HepG2 (cell line): Measurements from ENCODE around the gene ZC3H4. TPM values are rescaled to one million over a fixed set of nuclear protein-coding genes. Genes with fewer than 3 reads are reported as not detected.

Experiments used
- AKAP8 ChIP-seq: sonication (generic); formaldehyde crosslinking; IDR thresholded peaks from 2 replicates; pipeline ENCODE4 v1.5.1; 2020; ENCODE audit warnings: mild to moderate bottlenecking, missing genetic modification reagents
- GLI4 ChIP-seq: sonication (generic); formaldehyde crosslinking; IDR thresholded peaks from 2 replicates; pipeline ENCODE4 v1.5.1; 2020; ENCODE audit warnings: missing genetic modification reagents, mild to moderate bottlenecking, moderate library complexity, borderline replicate concordance
- IRF2 ChIP-seq: IDR thresholded peaks from 2 replicates; pipeline ENCODE4 v1.6.1; 2018; ENCODE audit warnings: missing genetic modification reagents, missing compliant biosample characterization
- KAT8 ChIP-seq: IDR thresholded peaks from 2 replicates; pipeline ENCODE4 v1.6.1; 2016; ENCODE audit warnings: missing genetic modification reagents, missing compliant biosample characterization
- KLF16 ChIP-seq, 2 experiments: sonication (generic) in 1 of 2; formaldehyde crosslinking in 1 of 2; IDR thresholded peaks; 2 replicates each; pipeline versions ENCODE4 v1.6.1 to v1.8.0; 2016 to 2023; ENCODE audit warnings: missing genetic modification reagents in 2 of 2, missing compliant biosample characterization in 1 of 2
- MEIS2 ChIP-seq: sonication (generic); formaldehyde crosslinking; IDR thresholded peaks from 2 replicates; pipeline ENCODE4 v1.9.0; 2021; ENCODE audit warnings: mild to moderate bottlenecking, missing genetic modification reagents
- MXI1 ChIP-seq: IDR thresholded peaks from 3 replicates; pipeline ENCODE4 v1.6.1; 2012; ENCODE audit warnings: low read depth, low read length, inconsistent platforms, borderline replicate concordance
- RAD21 ChIP-seq: fragments of 450-650 bp; formaldehyde crosslinking; IDR thresholded peaks from 2 replicates; pipeline ENCODE4 v1.5.0; 2020; ENCODE audit warnings: mild to moderate bottlenecking
- SCMH1 ChIP-seq: sonication (generic); formaldehyde crosslinking; IDR thresholded peaks from 2 replicates; pipeline ENCODE4 v1.9.0; 2021; ENCODE audit warnings: missing genetic modification reagents, mild to moderate bottlenecking, borderline replicate concordance
- TBX3 ChIP-seq: fragments of 450-650 bp; IDR thresholded peaks from 2 replicates; pipeline ENCODE4 v1.6.1; 2017; ENCODE audit warnings: antibody characterized with exemption, mild to moderate bottlenecking, inconsistent platforms, borderline replicate concordance
- WIZ ChIP-seq: sonication (generic); formaldehyde crosslinking; IDR thresholded peaks from 2 replicates; pipeline ENCODE4 v1.5.1; 2020; ENCODE audit warnings: mild to moderate bottlenecking, missing genetic modification reagents
- ZBTB8A ChIP-seq: sonication (generic); formaldehyde crosslinking; IDR thresholded peaks from 2 replicates; pipeline ENCODE4 v1.4.0; 2020; ENCODE audit warnings: mild to moderate bottlenecking, low read depth, missing genetic modification reagents, borderline replicate concordance
- ZNF225 ChIP-seq: sonication (generic); formaldehyde crosslinking; IDR thresholded peaks from 2 replicates; pipeline ENCODE4 v1.4.0; 2020; ENCODE audit warnings: mild to moderate bottlenecking, missing genetic modification reagents
- polyA plus RNA-seq, 8 experiments: library from polyadenylated mRNA; depleted of rRNA in 3 of 8; stranded (reverse) in 7 of 8; unstranded in 1 of 8; fragments of >200 nt; fragmentation: Illumina TruSeq in 4 of 8; extraction: Trizol in 4 of 8; gene quantifications; 2 replicates each; pipeline versions ENCODE4 v1.2.1 to v1.2.3, GENCODE V29; 2011 to 2016; ENCODE audit warnings: low read depth in 4 of 8, missing spikeins in 1 of 8, mixed read lengths in 1 of 8; ENCODE audit not compliant: insufficient read depth in 1 of 8
- total RNA-seq, 5 experiments: library from RNA; depleted of rRNA; stranded (reverse); fragments of >200 nt; fragmentation: Illumina TruSeq; extraction: Trizol; gene quantifications; 2 replicates each; pipeline ENCODE4 v1.2.3, GENCODE V29; 2016; ENCODE audit warnings: low read depth in 1 of 5
- TF ChIP-seq, protein P1 (sequence below), 2 experiments: IDR thresholded peaks; 2 replicates each; pipeline ENCODE4 v1.6.1; 2011 to 2012; ENCODE audit warnings: low read length in 2 of 2, borderline replicate concordance in 1 of 2, low read depth in 1 of 2, mild to moderate bottlenecking in 1 of 2, moderate library complexity in 1 of 2
- TF ChIP-seq, protein P2 (sequence below): fragments of 450-650 bp; IDR thresholded peaks from 2 replicates; pipeline ENCODE4 v1.6.1; 2017
- TF ChIP-seq, protein P3 (sequence below): sonication (generic); formaldehyde crosslinking; IDR thresholded peaks from 2 replicates; pipeline ENCODE4 v1.4.0; 2020; ENCODE audit warnings: missing genetic modification reagents
- TF ChIP-seq, protein P4 (sequence below): sonication (generic); formaldehyde crosslinking; IDR thresholded peaks from 2 replicates; pipeline ENCODE4 v1.8.1; 2023; ENCODE audit warnings: missing genetic modification reagents, inconsistent platforms, borderline replicate concordance

ZC3H4 gene
- total and polyA plus RNA-seq, 2 of the 13 experiments (the other 11 are each of a cell fraction or from before 2014, with no cell fraction given) = 1.8 to 10.7 TPM

- TF ChIP-seq, protein P1, sequence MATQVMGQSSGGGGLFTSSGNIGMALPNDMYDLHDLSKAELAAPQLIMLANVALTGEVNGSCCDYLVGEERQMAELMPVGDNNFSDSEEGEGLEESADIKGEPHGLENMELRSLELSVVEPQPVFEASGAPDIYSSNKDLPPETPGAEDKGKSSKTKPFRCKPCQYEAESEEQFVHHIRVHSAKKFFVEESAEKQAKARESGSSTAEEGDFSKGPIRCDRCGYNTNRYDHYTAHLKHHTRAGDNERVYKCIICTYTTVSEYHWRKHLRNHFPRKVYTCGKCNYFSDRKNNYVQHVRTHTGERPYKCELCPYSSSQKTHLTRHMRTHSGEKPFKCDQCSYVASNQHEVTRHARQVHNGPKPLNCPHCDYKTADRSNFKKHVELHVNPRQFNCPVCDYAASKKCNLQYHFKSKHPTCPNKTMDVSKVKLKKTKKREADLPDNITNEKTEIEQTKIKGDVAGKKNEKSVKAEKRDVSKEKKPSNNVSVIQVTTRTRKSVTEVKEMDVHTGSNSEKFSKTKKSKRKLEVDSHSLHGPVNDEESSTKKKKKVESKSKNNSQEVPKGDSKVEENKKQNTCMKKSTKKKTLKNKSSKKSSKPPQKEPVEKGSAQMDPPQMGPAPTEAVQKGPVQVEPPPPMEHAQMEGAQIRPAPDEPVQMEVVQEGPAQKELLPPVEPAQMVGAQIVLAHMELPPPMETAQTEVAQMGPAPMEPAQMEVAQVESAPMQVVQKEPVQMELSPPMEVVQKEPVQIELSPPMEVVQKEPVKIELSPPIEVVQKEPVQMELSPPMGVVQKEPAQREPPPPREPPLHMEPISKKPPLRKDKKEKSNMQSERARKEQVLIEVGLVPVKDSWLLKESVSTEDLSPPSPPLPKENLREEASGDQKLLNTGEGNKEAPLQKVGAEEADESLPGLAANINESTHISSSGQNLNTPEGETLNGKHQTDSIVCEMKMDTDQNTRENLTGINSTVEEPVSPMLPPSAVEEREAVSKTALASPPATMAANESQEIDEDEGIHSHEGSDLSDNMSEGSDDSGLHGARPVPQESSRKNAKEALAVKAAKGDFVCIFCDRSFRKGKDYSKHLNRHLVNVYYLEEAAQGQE (IDR thresholded peaks at IDR 0.05; ENCODE audit: borderline replicate concordance in 1 of 2, low read depth in 1 of 2, low read length in 2 of 2) = no peak
- no peak for TF ChIP-seq WIZ (CRISPR knock-in tag)
- TF ChIP-seq, protein P2, sequence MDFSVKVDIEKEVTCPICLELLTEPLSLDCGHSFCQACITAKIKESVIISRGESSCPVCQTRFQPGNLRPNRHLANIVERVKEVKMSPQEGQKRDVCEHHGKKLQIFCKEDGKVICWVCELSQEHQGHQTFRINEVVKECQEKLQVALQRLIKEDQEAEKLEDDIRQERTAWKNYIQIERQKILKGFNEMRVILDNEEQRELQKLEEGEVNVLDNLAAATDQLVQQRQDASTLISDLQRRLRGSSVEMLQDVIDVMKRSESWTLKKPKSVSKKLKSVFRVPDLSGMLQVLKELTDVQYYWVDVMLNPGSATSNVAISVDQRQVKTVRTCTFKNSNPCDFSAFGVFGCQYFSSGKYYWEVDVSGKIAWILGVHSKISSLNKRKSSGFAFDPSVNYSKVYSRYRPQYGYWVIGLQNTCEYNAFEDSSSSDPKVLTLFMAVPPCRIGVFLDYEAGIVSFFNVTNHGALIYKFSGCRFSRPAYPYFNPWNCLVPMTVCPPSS = no peak
- peak; percentile 24; the same call in 1 of the 2 replicates for TF ChIP-seq RAD21 (CRISPR knock-in tag)
- TF ChIP-seq ZBTB8A (CRISPR knock-in tag) = no peak
- TF ChIP-seq MXI1 = peak; percentile 41; the same call in 1 of the 3 replicates
- TF ChIP-seq TBX3 = 0 out of 2 replicates have a peak, but pooled peaks have one; percentile 18
- TF ChIP-seq MEIS2 (CRISPR knock-in tag) = peak; percentile 54; the same call in 1 of the 2 replicates
- TF ChIP-seq SCMH1 (CRISPR knock-in tag) = no peak
- TF ChIP-seq ZNF225 = peak; percentile 45; the same call in 1 of the 2 replicates
- peak; percentile 80 for TF ChIP-seq IRF2 (CRISPR knock-in tag)
- TF ChIP-seq, protein P3, sequence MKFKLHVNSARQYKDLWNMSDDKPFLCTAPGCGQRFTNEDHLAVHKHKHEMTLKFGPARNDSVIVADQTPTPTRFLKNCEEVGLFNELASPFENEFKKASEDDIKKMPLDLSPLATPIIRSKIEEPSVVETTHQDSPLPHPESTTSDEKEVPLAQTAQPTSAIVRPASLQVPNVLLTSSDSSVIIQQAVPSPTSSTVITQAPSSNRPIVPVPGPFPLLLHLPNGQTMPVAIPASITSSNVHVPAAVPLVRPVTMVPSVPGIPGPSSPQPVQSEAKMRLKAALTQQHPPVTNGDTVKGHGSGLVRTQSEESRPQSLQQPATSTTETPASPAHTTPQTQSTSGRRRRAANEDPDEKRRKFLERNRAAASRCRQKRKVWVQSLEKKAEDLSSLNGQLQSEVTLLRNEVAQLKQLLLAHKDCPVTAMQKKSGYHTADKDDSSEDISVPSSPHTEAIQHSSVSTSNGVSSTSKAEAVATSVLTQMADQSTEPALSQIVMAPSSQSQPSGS (CRISPR knock-in tag) = peak; percentile 99
- TF ChIP-seq GLI4 (CRISPR knock-in tag) = no peak
- TF ChIP-seq, protein P4, sequence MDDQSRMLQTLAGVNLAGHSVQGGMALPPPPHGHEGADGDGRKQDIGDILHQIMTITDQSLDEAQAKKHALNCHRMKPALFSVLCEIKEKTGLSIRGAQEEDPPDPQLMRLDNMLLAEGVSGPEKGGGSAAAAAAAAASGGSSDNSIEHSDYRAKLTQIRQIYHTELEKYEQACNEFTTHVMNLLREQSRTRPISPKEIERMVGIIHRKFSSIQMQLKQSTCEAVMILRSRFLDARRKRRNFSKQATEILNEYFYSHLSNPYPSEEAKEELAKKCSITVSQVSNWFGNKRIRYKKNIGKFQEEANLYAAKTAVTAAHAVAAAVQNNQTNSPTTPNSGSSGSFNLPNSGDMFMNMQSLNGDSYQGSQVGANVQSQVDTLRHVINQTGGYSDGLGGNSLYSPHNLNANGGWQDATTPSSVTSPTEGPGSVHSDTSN (CRISPR knock-in tag) = 0 out of 2 replicates have a peak, but pooled peaks have one; percentile 21
- TF ChIP-seq KLF16 (CRISPR knock-in tag; IDR thresholded peaks at IDR 0.05) = peak in 1 of 2 experiments; percentile 57; a peak in 1 of 4 replicates
- TF ChIP-seq KAT8 (CRISPR knock-in tag) = peak; percentile 88
- peak; percentile 87 for TF ChIP-seq AKAP8
These were observed at the start of gene ZC3H4 (continued) for GRCh38 chr19:47112997-47113849.
